BE2C (cell line): ENCODE data around the gene PGM5.

Experiments used
- DNase-seq: peaks from one replicate; pipeline ENCODE4 v3.0.0-alpha.2; 2020
- H3K27me3 ChIP-seq: fragments of 250-450 bp; sonication (Bioruptor Pico); 2 replicates; pipeline ENCODE4 v1.5.1; 2020; ENCODE audit warnings: mild to moderate bottlenecking
- H3K36me3 ChIP-seq: fragments of 250-450 bp; sonication (Bioruptor Pico); 2 replicates; pipeline ENCODE4 v1.5.1; 2020; ENCODE audit warnings: mild to moderate bottlenecking
- H3K4me1 ChIP-seq: fragments of 250-450 bp; sonication (Bioruptor Pico); 2 replicates; pipeline ENCODE4 v1.5.1; 2020
- H3K4me3 ChIP-seq: 2 replicates; pipeline ENCODE4 v1.5.1; 2011; ENCODE audit warnings: low read depth, low read length
- H3K9me3 ChIP-seq: fragments of 250-450 bp; sonication (Bioruptor Pico); 2 replicates; pipeline ENCODE4 v1.5.1; 2020
- CTCF ChIP-seq: IDR thresholded peaks from 2 replicates; pipeline ENCODE4 v1.5.1; 2012; ENCODE audit warnings: mild to moderate bottlenecking, low read depth, low read length

PGM5 gene

GRCh38 chr9:68498816-68499215 lies 142.4 kb downstream of the PGM5 start:
- TF ChIP-seq CTCF, result no peak
- DNase-seq, result no peak
- Histone ChIP-seq H3K4me1 (no peaks in the 10 kb centered on the region), H3K4me3 (no peak overlapping the region), H3K36me3 (no peaks in the 10 kb centered on the region), H3K27me3 (no peaks in the 10 kb centered on the region), H3K9me3 (no peaks in the 10 kb centered on the region)

- no peak for TF ChIP-seq CTCF
- DNase-seq, result no peak
- Histone ChIP-seq H3K9me3 (no peaks in the 10 kb centered on the region), H3K4me3 (no peak overlapping the region), H3K4me1 (no peaks in the 10 kb centered on the region), H3K27me3 (no peaks in the 10 kb centered on the region), H3K36me3 (no peaks in the 10 kb centered on the region)
These were observed 144.3 kb downstream of the PGM5 start for GRCh38 chr9:68500457-68501381.

- Histone ChIP-seq H3K4me3 (no peak overlapping the region), H3K27me3 (no peaks in the 10 kb centered on the region), H3K9me3 (no peaks in the 10 kb centered on the region), H3K36me3 (no peaks in the 10 kb centered on the region), H3K4me1 (no peaks in the 10 kb centered on the region)
- TF ChIP-seq CTCF, result no peak
- DNase-seq, result no peak
These were observed 145.9 kb downstream of the PGM5 start for GRCh38 chr9:68502279-68502678.

GRCh38 chr9:68505681-68506409 lies 149.4 kb downstream of the PGM5 start:
- TF ChIP-seq CTCF, result no peak

GRCh38 chr9:68506551-68506950 lies 150.1 kb downstream of the PGM5 start:
- no peak for TF ChIP-seq CTCF
- Histone ChIP-seq H3K4me3 (no peak overlapping the region), H3K36me3 (no peaks in the 10 kb centered on the region), H3K4me1 (no peaks in the 10 kb centered on the region), H3K27me3 (no peaks in the 10 kb centered on the region), H3K9me3 (no peaks in the 10 kb centered on the region)
- no peak for DNase-seq

More at GRCh38 chr9:68505681-68506409, 149.4 kb downstream of the PGM5 start:
- Histone ChIP-seq H3K9me3 (no peaks in the 10 kb centered on the region), H3K4me3 (no peak overlapping the region), H3K27me3 (no peaks in the 10 kb centered on the region), H3K4me1 (no peaks in the 10 kb centered on the region), H3K36me3 (no peaks in the 10 kb centered on the region)
- DNase-seq, result no peak
